ENCODE data around the gene LRRC38. TPM values are rescaled to one million over a fixed set of nuclear protein-coding genes. Genes with fewer than 3 reads are reported as not detected.

LRRC38 gene
- total and polyA plus RNA-seq, 2 of the 4 experiments (the other 2 are of a cell fraction), result not detected

DNA sequence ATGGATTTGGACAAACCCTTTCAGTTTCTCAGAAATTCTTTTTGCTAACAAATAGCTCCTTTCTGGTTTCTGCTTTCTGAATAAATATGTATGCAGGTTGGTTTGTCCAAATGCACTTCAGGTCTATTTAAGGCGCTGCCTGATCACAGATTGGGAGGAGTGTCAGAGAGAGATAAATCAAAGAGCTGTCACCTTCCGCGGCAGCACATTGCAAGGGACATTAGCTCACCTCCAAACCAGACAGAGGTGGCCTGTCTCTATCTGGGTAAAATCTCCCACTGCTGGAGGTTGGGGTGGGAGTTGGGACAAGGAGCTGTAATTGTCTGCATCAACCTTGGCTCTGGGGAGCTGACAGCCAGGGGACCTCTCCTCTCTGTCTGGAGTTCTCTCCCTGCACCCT lies 78.3 kb downstream of the LRRC38 start:
- CTCF ChIA-PET, result no interaction called here
- no peak for ATAC-seq (ENCODE audit: low read depth)
- no peak overlapping the region for H4K5ac ChIP-seq (ENCODE audit: low read depth, low read length)
- H2BK5ac ChIP-seq (ENCODE audit: low read depth, low read length, poor library complexity, severe bottlenecking), result no peak overlapping the region
- no peaks in the 10 kb centered on the region for H3K36me3 ChIP-seq (ENCODE audit: control insufficient read depth, insufficient read depth, low read length)
- H3K4ac ChIP-seq (ENCODE audit: low read depth, low read length), result no peak overlapping the region
- H3K27ac ChIP-seq (ENCODE audit: insufficient read depth, low read length), result no peak overlapping the region
- H3K27me3 ChIP-seq (ENCODE audit: control insufficient read depth, insufficient read depth, low read length), result no peaks in the 10 kb centered on the region
- H4K20me1 ChIP-seq (ENCODE audit: insufficient read depth, low read length), result no peaks in the 10 kb centered on the region
- no peak overlapping the region for H2AK9ac ChIP-seq (replicated peaks; ENCODE audit: low read depth, low read length, poor library complexity)
- no peak overlapping the region for H3K56ac ChIP-seq (ENCODE audit: extremely low read depth, insufficient read depth, low read length)
- DNase-seq, result no peak
- BruUV-seq (replicated peaks), result no TSS peak
- H4K91ac ChIP-seq (ENCODE audit: insufficient read depth, low read depth, low read length), result no peak overlapping the region
- H3K9ac ChIP-seq (ENCODE audit: low read depth, low read length), result no peak overlapping the region
- no peak overlapping the region for H3K4me3 ChIP-seq (ENCODE audit: insufficient read depth, low read depth, low read length)
- no peak overlapping the region for H2AFZ ChIP-seq (replicated peaks; ENCODE audit: low read length, poor library complexity)
- POLR2A ChIA-PET (ENCODE audit: unreplicated experiment), result no interaction called here
- H3K23ac ChIP-seq (ENCODE audit: low read depth, low read length), result no peak overlapping the region
- 20% methylated on average over 1 of the region's 3 CpGs; no CpG with 5 or more reads in 1 of the 2 experiments for WGBS, 2 experiments (ENCODE audit: extremely low coverage in 2 of 2, insufficient read length in 1 of 2)
- dilution Hi-C loops (cut with HindIII; ENCODE audit: low sequenced_read_pairs, unreplicated experiment) (no loop called here), intact Hi-C loops (cut with micrococcal nuclease) (no loop called here), in situ Hi-C loops (cut with MboI; ENCODE audit: low sequenced_read_pairs) (no loop called here)
- no peak overlapping the region for H3K18ac ChIP-seq (ENCODE audit: low read depth, low read length)
- no peak overlapping the region for H2BK120ac ChIP-seq (ENCODE audit: low read depth, low read length)
- no peak overlapping the region for H2AK5ac ChIP-seq (ENCODE audit: low read depth, low read length)
- no peak overlapping the region for H3K14ac ChIP-seq (replicated peaks; ENCODE audit: low read depth, low read length)
- no peak overlapping the region for H4K8ac ChIP-seq (ENCODE audit: low read depth in 2 of 2, low read length in 2 of 2)
- no peaks in the 10 kb centered on the region for H3K79me1 ChIP-seq (ENCODE audit: low read depth in 1 of 2, low read length in 2 of 2)
- no peaks in the 10 kb centered on the region for H3K9me1 ChIP-seq (ENCODE audit: insufficient read depth, low read length)
- H2BK20ac ChIP-seq (ENCODE audit: low read depth, low read length), result no peak overlapping the region
- H3K9me3 ChIP-seq (ENCODE audit: control insufficient read depth, insufficient read depth, low read length), result peaks cover 23% of the 10 kb centered on the region
- H3K4me1 ChIP-seq (ENCODE audit: control insufficient read depth, insufficient read depth, low read length), result no peaks in the 10 kb centered on the region
- H3K4me2 ChIP-seq (ENCODE audit: low read depth, low read length), result no peak overlapping the region
- H2BK15ac ChIP-seq (ENCODE audit: low read depth, low read length), result no peak overlapping the region
- TF ChIP-seq SMC3 (IDR thresholded peaks at IDR 0.05; ENCODE audit: low read depth, low read length) (no peak), POLR2A (IDR thresholded peaks at IDR 0.05; ENCODE audit: low read depth, low read length) (no peak), MAFK (IDR thresholded peaks at IDR 0.05; ENCODE audit: low read depth, low read length) (no peak), ELK1 (IDR thresholded peaks at IDR 0.05; ENCODE audit: borderline replicate concordance, low read depth, low read length) (no peak), RFX5 (IDR thresholded peaks at IDR 0.05; ENCODE audit: low read depth, low read length) (no peak), MXI1 (IDR thresholded peaks at IDR 0.05; ENCODE audit: borderline replicate concordance, low read depth, low read length) (no peak), USF2 (IDR thresholded peaks at IDR 0.05; ENCODE audit: low read depth, low read length) (no peak), RAD21 (IDR thresholded peaks at IDR 0.05; ENCODE audit: low read length) (no peak)
